PFSK-1 (cell line): ENCODE measurements around the gene AKAP13.

Source experiments
- FOXP2 ChIP-seq: optimal IDR thresholded peaks from 2 replicates; pipeline ENCODE3; 2011; ENCODE audit warnings: borderline replicate concordance, control low read depth, inconsistent platforms; ENCODE audit not compliant: insufficient read depth; ENCODE audit errors: extremely low read length, extremely low read depth
- POLR2AphosphoS5 ChIP-seq: IDR thresholded peaks from 2 replicates; pipeline ENCODE4 v1.6.1; 2012; ENCODE audit warnings: low read depth, mild to moderate bottlenecking, control low read depth, low read length, moderate library complexity
- TAF1 ChIP-seq: IDR thresholded peaks from 2 replicates; pipeline ENCODE4 v1.6.1; 2012; ENCODE audit warnings: low read length, control low read depth, borderline replicate concordance; ENCODE audit not compliant: insufficient read depth

- TF ChIP-seq POLR2AphosphoS5 (no peak), FOXP2 (no peak), TAF1 (no peak)
These were observed 63.2 kb downstream of the AKAP13 start for GRCh38 chr15:85443593-85444087.
